OCI-LY1 (cell line): ENCODE results near the gene MVB12B.

ENCODE experiments used
- H2AFZ ChIP-seq: fragments of 200-600 bp; sonication (generic), shearing (Covaris generic); 2 replicates; pipeline ENCODE4 v1.6.0; 2014; ENCODE audit warnings: antibody characterized with exemption, mild to moderate bottlenecking, low read length
- H3F3A ChIP-seq: fragments of 200-600 bp; sonication (generic), shearing (Covaris generic); 2 replicates; pipeline ENCODE4 v1.6.0; 2014; ENCODE audit warnings: mild to moderate bottlenecking, antibody characterized with exemption, low read length, moderate library complexity; ENCODE audit not compliant: insufficient read depth
- H3K27ac ChIP-seq: fragments of 200-600 bp; sonication (generic); 2 replicates; pipeline ENCODE4 v1.5.1; 2014; ENCODE audit warnings: low read length, mixed run types, mild to moderate bottlenecking, low read depth; ENCODE audit not compliant: poor library complexity, severe bottlenecking
- H3K27me3 ChIP-seq: fragments of 200-600 bp; sonication (generic); 2 replicates; pipeline ENCODE4 v1.6.0; 2014; ENCODE audit warnings: antibody characterized with exemption, mild to moderate bottlenecking, low read length, moderate library complexity; ENCODE audit not compliant: insufficient read depth
- H3K36me3 ChIP-seq: fragments of 200-600 bp; sonication (generic); 2 replicates; pipeline ENCODE4 v1.6.1; 2014; ENCODE audit warnings: mild to moderate bottlenecking, antibody characterized with exemption, low read length, moderate library complexity, mixed read lengths; ENCODE audit not compliant: insufficient read depth
- H3K4me1 ChIP-seq: fragments of 200-600 bp; sonication (generic); 2 replicates; pipeline ENCODE4 v1.5.1; 2014; ENCODE audit warnings: mild to moderate bottlenecking, low read length, moderate library complexity; ENCODE audit not compliant: insufficient read depth, severe bottlenecking
- H3K4me2 ChIP-seq: fragments of 200-600 bp; sonication (generic), shearing (Covaris generic); 2 replicates; pipeline ENCODE4 v1.6.1; 2014; ENCODE audit warnings: low read length
- H3K4me3 ChIP-seq: fragments of 200-600 bp; sonication (generic); 2 replicates; pipeline ENCODE4 v1.5.1; 2014; ENCODE audit warnings: low read length, low read depth, mild to moderate bottlenecking, mixed read lengths; ENCODE audit not compliant: poor library complexity, severe bottlenecking
- H3K79me2 ChIP-seq: fragments of 200-600 bp; shearing (Covaris generic); 2 replicates; pipeline ENCODE4 v1.6.1; 2016; ENCODE audit warnings: mixed run types, low read length, mixed read lengths; ENCODE audit not compliant: insufficient read depth
- H3K9ac ChIP-seq: fragments of 200-600 bp; sonication (generic), shearing (Covaris generic); 2 replicates; pipeline ENCODE4 v1.6.1; 2014; ENCODE audit warnings: mild to moderate bottlenecking, low read length, mixed read lengths
- H3K9me2 ChIP-seq: fragments of 200-600 bp; sonication (generic), shearing (Covaris generic); 2 replicates; pipeline ENCODE4 v1.6.1; 2014; ENCODE audit warnings: low read depth, mild to moderate bottlenecking, low read length, mixed read lengths
- H3K9me3 ChIP-seq: fragments of 200-600 bp; shearing (Covaris generic); 2 replicates; pipeline ENCODE4 v1.6.1; 2014; ENCODE audit warnings: low read length, mixed read lengths
- H4K20me1 ChIP-seq: fragments of 200-600 bp; sonication (generic), shearing (Covaris generic); 2 replicates; pipeline ENCODE4 v1.6.0; 2016; ENCODE audit warnings: mild to moderate bottlenecking, low read length; ENCODE audit not compliant: insufficient read depth
- EZH2 ChIP-seq: fragments of 200-600 bp; sonication (generic), shearing (Covaris generic); IDR thresholded peaks from 2 replicates; pipeline ENCODE4 v1.8.0; 2017; ENCODE audit warnings: borderline replicate concordance, mixed run types, mild to moderate bottlenecking, antibody characterized with exemption, low read length, moderate library complexity, mixed read lengths
- TF ChIP-seq, protein P1 (sequence below): fragments of 200-600 bp; sonication (generic), shearing (Covaris generic); IDR thresholded peaks from 2 replicates; pipeline ENCODE4 v1.5.1; 2017; ENCODE audit warnings: mild to moderate bottlenecking, antibody characterized with exemption, low read length, moderate library complexity, mixed read lengths

Gene MVB12B

DNA sequence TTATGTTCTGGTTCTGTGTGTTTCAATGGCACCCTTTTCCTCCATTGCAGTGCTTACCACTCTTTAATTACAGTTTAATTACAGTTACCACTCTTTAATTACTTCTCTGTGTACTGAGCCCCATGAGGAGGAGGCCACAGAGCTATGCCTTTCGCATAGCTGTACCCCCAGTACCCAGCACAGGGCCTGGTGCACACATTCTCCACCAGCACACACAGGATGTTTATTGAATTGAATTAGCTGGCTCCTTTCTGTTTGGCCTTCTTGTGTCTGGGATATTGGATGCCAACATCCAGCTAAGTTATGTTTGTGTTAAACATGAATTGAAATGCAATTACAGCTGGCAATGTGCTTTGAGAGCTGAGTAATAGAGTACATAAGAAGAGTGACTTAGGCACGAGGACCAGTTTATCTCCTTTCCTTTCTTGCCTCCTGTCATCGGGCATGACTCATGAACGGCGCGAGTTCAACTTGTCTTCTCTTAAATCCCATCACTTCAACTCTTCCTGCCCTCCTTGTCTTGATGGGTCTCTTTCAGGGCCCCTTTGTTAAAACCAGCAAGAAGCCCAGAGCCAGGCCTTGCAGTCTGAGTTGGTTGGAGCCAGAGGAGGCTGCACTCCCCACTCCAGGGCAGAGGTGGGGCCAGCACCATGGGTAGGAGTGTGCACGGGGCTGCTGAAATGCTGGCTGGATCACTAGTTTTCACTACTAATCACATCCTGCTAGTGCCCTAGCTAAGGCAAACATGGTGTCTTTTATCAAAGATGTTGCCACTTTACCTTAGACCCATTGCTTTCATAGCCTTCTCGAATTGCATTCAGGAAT, 37.4 kb downstream of the MVB12B start:
- Histone ChIP-seq H3K4me2 (no peak overlapping the region), H3K36me3 (no peaks in the 10 kb centered on the region; the same call in 1 of the 2 replicates), H3K4me1 (no peaks in the 10 kb centered on the region), H3K27ac (no peak overlapping the region), H2AFZ (no peak overlapping the region), H4K20me1 (no peaks in the 10 kb centered on the region), H3K27me3 (no peaks in the 10 kb centered on the region; the same call in 1 of the 2 replicates), H3K9me3 (peaks cover 18% of the 10 kb centered on the region; the same call in 1 of the 2 replicates), H3K9ac (no peak overlapping the region), H3K9me2 (no peaks in the 10 kb centered on the region), H3K79me2 (no peaks in the 10 kb centered on the region), H3F3A (no peaks in the 10 kb centered on the region), H3K4me3 (no peak overlapping the region)
- no peak for TF ChIP-seq EZH2
- TF ChIP-seq, protein P1, sequence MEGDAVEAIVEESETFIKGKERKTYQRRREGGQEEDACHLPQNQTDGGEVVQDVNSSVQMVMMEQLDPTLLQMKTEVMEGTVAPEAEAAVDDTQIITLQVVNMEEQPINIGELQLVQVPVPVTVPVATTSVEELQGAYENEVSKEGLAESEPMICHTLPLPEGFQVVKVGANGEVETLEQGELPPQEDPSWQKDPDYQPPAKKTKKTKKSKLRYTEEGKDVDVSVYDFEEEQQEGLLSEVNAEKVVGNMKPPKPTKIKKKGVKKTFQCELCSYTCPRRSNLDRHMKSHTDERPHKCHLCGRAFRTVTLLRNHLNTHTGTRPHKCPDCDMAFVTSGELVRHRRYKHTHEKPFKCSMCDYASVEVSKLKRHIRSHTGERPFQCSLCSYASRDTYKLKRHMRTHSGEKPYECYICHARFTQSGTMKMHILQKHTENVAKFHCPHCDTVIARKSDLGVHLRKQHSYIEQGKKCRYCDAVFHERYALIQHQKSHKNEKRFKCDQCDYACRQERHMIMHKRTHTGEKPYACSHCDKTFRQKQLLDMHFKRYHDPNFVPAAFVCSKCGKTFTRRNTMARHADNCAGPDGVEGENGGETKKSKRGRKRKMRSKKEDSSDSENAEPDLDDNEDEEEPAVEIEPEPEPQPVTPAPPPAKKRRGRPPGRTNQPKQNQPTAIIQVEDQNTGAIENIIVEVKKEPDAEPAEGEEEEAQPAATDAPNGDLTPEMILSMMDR = no peak

DNA sequence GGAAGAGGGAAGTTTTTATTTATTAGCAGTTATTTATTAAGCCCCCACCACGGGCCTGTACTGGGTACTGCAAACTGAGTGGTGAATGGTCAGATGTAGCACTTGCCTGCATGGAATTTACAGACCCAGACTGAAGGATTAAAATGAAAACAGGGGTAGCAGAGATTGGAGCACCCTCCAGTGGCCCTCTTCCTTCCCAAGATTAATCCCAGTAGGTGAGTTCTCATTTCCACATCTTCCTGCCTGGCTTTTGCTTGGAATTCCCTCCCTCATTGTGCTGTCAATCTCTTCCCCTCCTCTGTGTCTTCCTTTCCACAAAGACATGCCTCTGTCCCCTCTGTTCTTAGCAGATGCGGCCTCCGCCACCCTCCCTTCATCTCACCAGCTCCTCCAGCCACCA, 39.2 kb downstream of the MVB12B start:
- Histone ChIP-seq H3K9me2 (no peaks in the 10 kb centered on the region), H2AFZ (no peak overlapping the region), H4K20me1 (no peaks in the 10 kb centered on the region), H3K9ac (no peak overlapping the region), H3K4me3 (no peak overlapping the region), H3K4me1 (no peaks in the 10 kb centered on the region), H3K27me3 (no peaks in the 10 kb centered on the region; the same call in 1 of the 2 replicates), H3K27ac (no peak overlapping the region), H3K4me2 (no peak overlapping the region), H3K79me2 (no peaks in the 10 kb centered on the region), H3F3A (no peaks in the 10 kb centered on the region), H3K36me3 (no peaks in the 10 kb centered on the region; the same call in 1 of the 2 replicates), H3K9me3 (peaks cover 12% of the 10 kb centered on the region; the same call in 1 of the 2 replicates)
- TF ChIP-seq, protein P1 = no peak
- no peak for TF ChIP-seq EZH2

DNA sequence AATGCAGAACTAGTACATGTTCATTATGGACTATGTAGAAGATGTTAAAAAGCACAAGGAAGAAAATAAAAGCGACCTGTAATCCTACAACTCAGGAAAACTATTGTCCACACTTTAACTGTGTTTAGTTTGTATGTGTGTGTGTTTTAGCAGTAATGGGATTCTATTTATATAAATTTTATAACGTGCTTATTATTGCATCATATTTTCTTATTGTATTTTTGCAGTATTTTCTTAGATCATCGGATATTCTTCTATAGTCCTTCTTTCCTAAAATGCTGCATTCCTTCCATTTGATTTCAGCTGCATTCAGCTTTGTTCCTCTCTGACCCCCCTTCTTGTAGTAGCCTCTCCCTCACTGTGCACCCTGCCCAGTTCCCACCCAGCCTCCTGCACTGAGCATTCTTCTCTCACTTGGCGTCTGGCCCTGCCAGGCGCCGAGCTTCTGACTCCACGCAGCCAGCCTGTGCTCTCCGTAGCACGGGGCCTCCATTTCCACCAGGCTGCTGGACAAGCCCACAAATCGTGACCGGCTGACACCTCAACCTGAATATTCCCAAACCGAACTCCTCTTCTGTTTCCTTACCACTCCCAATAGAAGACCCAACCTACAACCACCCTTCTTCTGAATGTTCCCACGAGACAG, 39.9 kb downstream of the MVB12B start:
- no peaks in the 10 kb centered on the region for H3F3A ChIP-seq
- H2AFZ ChIP-seq = no peak overlapping the region
- no peaks in the 10 kb centered on the region for H3K9me2 ChIP-seq
- no peak overlapping the region for H3K9ac ChIP-seq
- H3K36me3 ChIP-seq = no peaks in the 10 kb centered on the region; the same call in 1 of the 2 replicates
- H3K4me1 ChIP-seq = no peaks in the 10 kb centered on the region
- H3K27ac ChIP-seq = no peak overlapping the region
- H3K27me3 ChIP-seq = no peaks in the 10 kb centered on the region; the same call in 1 of the 2 replicates
- TF ChIP-seq, protein P1 = no peak
- TF ChIP-seq EZH2 = no peak
- H3K79me2 ChIP-seq = no peaks in the 10 kb centered on the region
- H4K20me1 ChIP-seq = no peaks in the 10 kb centered on the region
- H3K4me3 ChIP-seq = no peak overlapping the region
- peaks cover 8% of the 10 kb centered on the region; the same call in 1 of the 2 replicates for H3K9me3 ChIP-seq
- H3K4me2 ChIP-seq = no peak overlapping the region
